GM21619 (cell line): Measurements from ENCODE around the gene DRG2.

ENCODE experiments used
- ATAC-seq: cut with Tn5 transposase; IDR thresholded peaks from one replicate; pipeline ENCODE4 v1.9.1; 2021; ENCODE audit not compliant: unreplicated experiment

The DRG2 gene

GRCh38 chr17:18142417-18142816 lies 54.7 kb downstream of the DRG2 start:
- ATAC-seq: no peak

- ATAC-seq: no peak
Measured at GRCh38 chr17:18143044-18143936, 55.5 kb downstream of the DRG2 start.

GRCh38 chr17:18144261-18144660 lies 56.5 kb downstream of the DRG2 start:
- no peak for ATAC-seq

GRCh38 chr17:18144855-18145254 lies 57.1 kb downstream of the DRG2 start:
- no peak for ATAC-seq

- ATAC-seq: no peak
Measured at GRCh38 chr17:18145811-18146210, 58.1 kb downstream of the DRG2 start.

- ATAC-seq: no peak
Measured at GRCh38 chr17:18146259-18146658, 58.5 kb downstream of the DRG2 start.

- ATAC-seq: no peak
Measured at GRCh38 chr17:18146980-18147379, 59.2 kb downstream of the DRG2 start.

GRCh38 chr17:18148586-18148985 lies 60.8 kb downstream of the DRG2 start:
- ATAC-seq: no peak

GRCh38 chr17:18151290-18151689 lies 63.5 kb downstream of the DRG2 start:
- ATAC-seq: no peak

- no peak for ATAC-seq
Measured at GRCh38 chr17:18155179-18155578, 67.4 kb downstream of the DRG2 start.

- no peak for ATAC-seq
Measured at GRCh38 chr17:18156171-18156975, 68.6 kb downstream of the DRG2 start.

- no peak for ATAC-seq
Measured at GRCh38 chr17:18156976-18157280, 69.2 kb downstream of the DRG2 start.
